HCT116 (cell line): ENCODE measurements around the gene CDC14A. TPM values are rescaled to one million over a fixed set of nuclear protein-coding genes. Genes with fewer than 3 reads are reported as not detected.
"Not testable (repeated sequence)": the region's sequence is repeated elsewhere in the genome, so short reads cannot be mapped to it uniquely, and the experiment has no call there.

ENCODE experiments used
- ATAC-seq: fragments of 200-7000 bp; cut with Tn5 transposase; 2 replicates; pipeline ENCODE4 v1.9.1; 2020; ENCODE audit warnings: mild to moderate bottlenecking, moderate library complexity
- BruUV-seq: library from RNA; stranded (reverse); fragments of 400-500 nt; replicated peaks from 2 replicates; lab custom pipeline; 2021; lab: Mats Ljungman, UMichigan
- CTCF ChIA-PET: fragments of 300-600 bp; sonication (Branson Sonifier 250); formaldehyde crosslinking; loops from one replicate; lab custom pipeline; 2021; ENCODE audit warnings: antibody characterized with exemption; lab: Charles Lee
- POLR2A ChIA-PET: fragments of 300-600, 350-600 bp; sonication (Branson Sonifier 250); formaldehyde crosslinking; loops from one replicate; lab custom pipeline; 2021; ENCODE audit warnings: antibody characterized with exemption; lab: Charles Lee
- RAD21 ChIA-PET, 2 experiments: fragments of 300-600 bp; sonication (Branson Sonifier 250); formaldehyde crosslinking; loops; one replicate each; lab custom pipeline; 2023; ENCODE audit warnings: low total read pairs in 2 of 2; ENCODE audit not compliant: uncharacterized antibody in 2 of 2, unreplicated experiment in 2 of 2, low non-redundant PET in 1 of 2; lab: Charles Lee
- DNase-seq: peaks from one replicate; pipeline ENCODE4 v3.0.0-alpha.2; 2010; ENCODE audit warnings: low read depth, low spot score
- H2AFZ ChIP-seq: fragments of 200-600 bp; shearing (Covaris generic), sonication (generic); 2 replicates; pipeline ENCODE4 v1.6.1; 2017; ENCODE audit warnings: low read depth, mixed run types, mixed read lengths, antibody characterized with exemption, low read length; ENCODE audit not compliant: poor library complexity, severe bottlenecking
- H3K27ac ChIP-seq: 2 replicates; pipeline ENCODE4 v1.5.1; 2012; ENCODE audit warnings: low read depth, low read length
- H3K27me3 ChIP-seq: fragments of 200-600 bp; sonication (generic); 2 replicates; pipeline ENCODE4 v1.6.1; 2016; ENCODE audit warnings: mixed run types, low read length, mixed read lengths; ENCODE audit not compliant: insufficient read depth
- H3K36me3 ChIP-seq, 2 experiments: fragments of 200-500 bp in 1 of 2; fragments of 200-600 bp in 1 of 2; sonication (Bioruptor generic) in 1 of 2; sonication (generic) in 1 of 2; 2 replicates each; pipeline versions ENCODE4 v1.5.1 to v1.6.1; 2014 to 2016; ENCODE audit warnings: low read length in 2 of 2, inconsistent platforms in 1 of 2, mixed read lengths in 1 of 2, mixed run types in 1 of 2; ENCODE audit not compliant: insufficient read depth in 2 of 2, control insufficient read depth in 1 of 2
- H3K4me1 ChIP-seq, 2 experiments: fragments of 200-600 bp in 1 of 2; sonication (generic) in 1 of 2; 2 replicates each; pipeline versions ENCODE4 v1.5.1 to v1.6.1; 2012 to 2017; ENCODE audit warnings: low read length in 2 of 2, inconsistent platforms in 1 of 2, mild to moderate bottlenecking in 1 of 2, mixed read lengths in 1 of 2, mixed run types in 1 of 2, moderate library complexity in 1 of 2; ENCODE audit not compliant: insufficient read depth in 2 of 2, control insufficient read depth in 1 of 2
- H3K4me2 ChIP-seq: fragments of 200-600 bp; sonication (generic); 2 replicates; pipeline ENCODE4 v1.6.1; 2017; ENCODE audit warnings: mixed run types, low read length, mixed read lengths
- H3K4me3 ChIP-seq, 2 experiments: fragments of 200-600 bp in 1 of 2; sonication (generic) in 1 of 2; replicated peaks in 1 of 2; 2 replicates each; pipeline ENCODE4 v1.5.1; 2011 to 2016; ENCODE audit warnings: low read length in 2 of 2, control low read depth in 1 of 2, low read depth in 1 of 2, mild to moderate bottlenecking in 1 of 2, mixed read lengths in 1 of 2, mixed run types in 1 of 2
- H3K79me2 ChIP-seq: fragments of 200-600 bp; sonication (generic); 2 replicates; pipeline ENCODE4 v1.6.1; 2017; ENCODE audit warnings: mild to moderate bottlenecking, mixed run types, low read length, moderate library complexity, mixed read lengths; ENCODE audit not compliant: insufficient read depth
- H3K9ac ChIP-seq: fragments of 200-600 bp; sonication (generic); 2 replicates; pipeline ENCODE4 v1.6.1; 2016; ENCODE audit warnings: low read length, mixed read lengths
- H3K9me2 ChIP-seq: fragments of 200-600 bp; sonication (generic), shearing (Covaris generic); 2 replicates; pipeline ENCODE4 v1.6.1; 2017; ENCODE audit warnings: mixed run types, mild to moderate bottlenecking, moderate library complexity; ENCODE audit not compliant: insufficient read depth
- H3K9me3 ChIP-seq, 2 experiments: fragments of 200-500 bp in 1 of 2; fragments of 200-600 bp in 1 of 2; sonication (Bioruptor generic) in 1 of 2; sonication (generic) in 1 of 2; 2 replicates each; pipeline ENCODE4 v1.6.1; 2014 to 2017; ENCODE audit warnings: low read length in 2 of 2, mixed read lengths in 2 of 2, inconsistent platforms in 1 of 2, low read depth in 1 of 2, mild to moderate bottlenecking in 1 of 2, mixed run types in 1 of 2, moderate library complexity in 1 of 2; ENCODE audit not compliant: control insufficient read depth in 1 of 2, insufficient read depth in 1 of 2
- H4K20me1 ChIP-seq: fragments of 200-600 bp; sonication (generic), shearing (Covaris generic); 2 replicates; pipeline ENCODE4 v1.6.1; 2017; ENCODE audit warnings: mixed run types, mild to moderate bottlenecking, moderate library complexity; ENCODE audit not compliant: insufficient read depth
- CEBPB ChIP-seq: IDR thresholded peaks from 2 replicates; pipeline ENCODE4 v1.6.1; 2012; ENCODE audit warnings: low read depth
- SIN3A ChIP-seq: IDR thresholded peaks from 2 replicates; pipeline ENCODE4 v1.6.1; 2012; ENCODE audit warnings: low read depth
- YY1 ChIP-seq: IDR thresholded peaks from 2 replicates; pipeline ENCODE4 v1.6.1; 2011; ENCODE audit warnings: low read length, low read depth, moderate library complexity, mild to moderate bottlenecking; ENCODE audit not compliant: insufficient replicate concordance; ENCODE audit errors: extremely low read depth
- intact Hi-C: fragments of 100-400 bp; cut with micrococcal nuclease; formaldehyde crosslinking; loops from 2 replicates; pipeline ENCODE4 v1.10.0; 2022
- total RNA-seq: library from RNA; stranded (reverse); gene quantifications from one replicate; pipeline ENCODE4 v1.2.1, GENCODE V29; 2021; ENCODE audit not compliant: unreplicated experiment

Gene CDC14A
- total RNA-seq, 1 experiment from 2014 or later = 5.1 TPM

GRCh38 chr1:100366209-100366525 lies 13.9 kb downstream of the CDC14A start:
- RAD21 ChIA-PET = no interaction called here
- no peak for TF ChIP-seq CEBPB
- TF ChIP-seq SIN3A = no peak
- no peak for TF ChIP-seq YY1
- Histone ChIP-seq H3K27ac (no peak overlapping the region), H3K27me3 (no peaks in the 10 kb centered on the region), H2AFZ (no peak overlapping the region), H3K79me2 (no peaks in the 10 kb centered on the region), H3K4me3 (no peak overlapping the region), H3K9me3 (no peaks in the 10 kb centered on the region), H3K36me3 (no peaks in the 10 kb centered on the region), H3K9me2 (no peaks in the 10 kb centered on the region), H4K20me1 (no peaks in the 10 kb centered on the region), H3K4me2 (no peak overlapping the region), H3K9ac (no peak overlapping the region), H3K4me1 (peaks cover 5 to 9% of the 10 kb centered on the region in 2 experiments; a peak in 3 of 4 replicates)
- ATAC-seq (no peak), DNase-seq (no peak)
- BruUV-seq = no TSS peak
- intact Hi-C loops = no loop called here
- POLR2A ChIA-PET = no interaction called here
- CTCF ChIA-PET = no interaction called here

- DNase-seq, H3K9me3 ChIP-seq, RAD21 ChIA-PET, BruUV-seq, intact Hi-C loops, H3K9ac ChIP-seq, H3K27me3 ChIP-seq, H4K20me1 ChIP-seq, POLR2A ChIA-PET, H3K4me2 ChIP-seq, H2AFZ ChIP-seq, H3K79me2 ChIP-seq, H3K4me1 ChIP-seq, H3K9me2 ChIP-seq, H3K4me3 ChIP-seq, H3K27ac ChIP-seq, ATAC-seq, H3K36me3 ChIP-seq, CTCF ChIA-PET: not testable (repeated sequence)
These were observed 17.0 kb downstream of the CDC14A start for GRCh38 chr1:100369339-100369738.

GRCh38 chr1:100373953-100374352 lies 21.6 kb downstream of the CDC14A start:
- ATAC-seq, RAD21 ChIA-PET, H3K9ac ChIP-seq, H3K79me2 ChIP-seq, CTCF ChIA-PET, H3K9me3 ChIP-seq, BruUV-seq, H3K4me3 ChIP-seq, H2AFZ ChIP-seq, H3K4me1 ChIP-seq, H3K36me3 ChIP-seq, H3K4me2 ChIP-seq, H3K27ac ChIP-seq, intact Hi-C loops, DNase-seq, POLR2A ChIA-PET, H3K27me3 ChIP-seq, H3K9me2 ChIP-seq, H4K20me1 ChIP-seq: not testable (repeated sequence)

GRCh38 chr1:100376890-100377289 lies 24.6 kb downstream of the CDC14A start:
- H4K20me1 ChIP-seq, POLR2A ChIA-PET, H3K9me3 ChIP-seq, H3K27me3 ChIP-seq, H2AFZ ChIP-seq, H3K4me2 ChIP-seq, H3K36me3 ChIP-seq, H3K9me2 ChIP-seq, H3K4me1 ChIP-seq, ATAC-seq, intact Hi-C loops, H3K4me3 ChIP-seq, H3K79me2 ChIP-seq, BruUV-seq, DNase-seq, H3K27ac ChIP-seq, H3K9ac ChIP-seq, CTCF ChIA-PET, RAD21 ChIA-PET: not testable (repeated sequence)
